Fibroblast of skin of right biceps (primary cell): ENCODE results near the gene ADGRA3.

Source experiments
- DNase-seq: peaks from one replicate; pipeline ENCODE4 v3.0.0-alpha.2; 2013

ADGRA3 gene

DNA sequence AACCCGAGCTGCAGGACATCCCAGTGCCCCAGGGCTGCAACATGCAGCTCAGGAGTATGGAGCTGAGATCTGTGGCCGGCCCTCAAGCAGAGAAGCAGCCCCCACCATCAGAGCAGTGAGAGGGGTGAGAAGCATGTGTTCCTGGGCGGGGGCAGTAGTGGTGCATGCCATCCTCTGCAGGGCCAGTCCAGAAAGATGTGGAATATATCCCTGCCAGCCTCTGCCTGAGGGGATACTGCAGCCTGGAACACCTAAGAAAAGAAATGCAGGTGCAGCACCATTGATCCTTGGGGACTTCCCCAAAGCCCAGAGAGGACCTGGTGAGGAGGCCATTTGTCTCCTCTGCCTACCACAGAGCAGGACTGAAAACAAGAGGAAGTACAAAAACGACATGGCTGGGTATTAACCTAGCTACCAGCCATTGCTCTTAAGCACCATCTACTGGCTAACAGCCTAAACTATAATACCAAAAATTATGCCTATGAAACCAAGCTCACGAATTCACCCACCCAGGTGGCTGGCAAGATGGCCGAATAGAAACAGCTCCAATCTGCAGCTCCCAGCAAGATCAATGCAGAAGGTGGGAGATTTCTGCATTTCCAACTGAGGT lies 158.8 kb downstream of the ADGRA3 start:
- DNase-seq = peak; percentile 31

DNA sequence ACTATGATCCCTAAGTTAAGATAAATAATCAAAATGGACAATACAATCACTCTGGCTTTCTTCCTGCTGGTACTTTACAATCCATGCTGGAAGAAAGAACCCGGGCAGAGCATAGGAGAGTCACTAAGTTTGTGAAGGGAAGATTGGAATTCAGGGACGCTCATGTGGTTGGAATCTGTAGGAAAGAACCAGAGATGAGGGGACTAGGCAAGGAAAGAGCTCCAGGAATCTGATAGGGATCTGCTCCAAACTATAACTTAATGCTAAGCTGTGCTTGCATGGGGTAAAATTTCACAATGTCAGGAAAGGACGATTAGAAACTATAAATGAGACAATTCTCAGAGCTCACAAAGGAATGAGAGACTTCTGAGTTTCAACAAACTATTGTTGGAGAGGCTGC lies 167.5 kb downstream of the ADGRA3 start:
- peak; percentile 81 for DNase-seq

GRCh38 chr4:22345678-22346077 lies 170.2 kb downstream of the ADGRA3 start:
- DNase-seq = no peak

GRCh38 chr4:22345055-22345454 lies 170.8 kb downstream of the ADGRA3 start:
- DNase-seq = no peak

DNA sequence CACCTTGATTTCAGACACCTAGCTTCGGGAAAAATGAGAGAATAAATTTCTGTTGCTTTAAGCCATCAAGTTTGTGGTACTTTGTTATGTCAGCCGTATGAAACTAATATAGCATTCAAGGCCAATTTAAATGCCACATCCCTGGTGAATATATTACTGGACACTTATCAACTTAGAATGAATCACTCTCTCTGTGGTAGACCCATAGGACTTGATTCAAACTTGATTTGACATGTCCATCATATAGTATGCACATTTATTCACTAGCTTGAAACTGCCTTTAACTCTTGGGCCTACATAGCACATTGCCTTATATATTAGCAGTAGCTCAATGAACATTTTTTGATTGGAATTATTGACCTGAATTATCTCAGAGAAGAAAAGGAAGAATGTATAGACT lies 172.3 kb downstream of the ADGRA3 start:
- DNase-seq = no peak

GRCh38 chr4:22339491-22339890 lies 176.4 kb downstream of the ADGRA3 start:
- DNase-seq = no peak

- DNase-seq = no peak
These were observed 177.1 kb downstream of the ADGRA3 start for GRCh38 chr4:22338796-22339195.
